HCT116 (cell line): ENCODE data around the gene UBE2E3. TPM values are rescaled to one million over a fixed set of nuclear protein-coding genes. Genes with fewer than 3 reads are reported as not detected.

Source experiments
- ATAC-seq: fragments of 200-7000 bp; cut with Tn5 transposase; 2 replicates; pipeline ENCODE4 v1.9.1; 2020; ENCODE audit warnings: mild to moderate bottlenecking, moderate library complexity
- BruUV-seq: library from RNA; stranded (reverse); fragments of 400-500 nt; replicated peaks from 2 replicates; lab custom pipeline; 2021; lab: Mats Ljungman, UMichigan
- CTCF ChIA-PET: fragments of 300-600 bp; sonication (Branson Sonifier 250); formaldehyde crosslinking; loops from one replicate; lab custom pipeline; 2021; ENCODE audit warnings: antibody characterized with exemption; lab: Charles Lee
- POLR2A ChIA-PET: fragments of 300-600, 350-600 bp; sonication (Branson Sonifier 250); formaldehyde crosslinking; loops from one replicate; lab custom pipeline; 2021; ENCODE audit warnings: antibody characterized with exemption; lab: Charles Lee
- RAD21 ChIA-PET, 2 experiments: fragments of 300-600 bp; sonication (Branson Sonifier 250); formaldehyde crosslinking; loops; one replicate each; lab custom pipeline; 2023; ENCODE audit warnings: low total read pairs in 2 of 2; ENCODE audit not compliant: uncharacterized antibody in 2 of 2, unreplicated experiment in 2 of 2, low non-redundant PET in 1 of 2; lab: Charles Lee
- DNase-seq: peaks from one replicate; pipeline ENCODE4 v3.0.0-alpha.2; 2010; ENCODE audit warnings: low read depth, low spot score
- H2AFZ ChIP-seq: fragments of 200-600 bp; shearing (Covaris generic), sonication (generic); 2 replicates; pipeline ENCODE4 v1.6.1; 2017; ENCODE audit warnings: low read depth, mixed run types, mixed read lengths, antibody characterized with exemption, low read length; ENCODE audit not compliant: poor library complexity, severe bottlenecking
- H3K27ac ChIP-seq: 2 replicates; pipeline ENCODE4 v1.5.1; 2012; ENCODE audit warnings: low read depth, low read length
- H3K27me3 ChIP-seq: fragments of 200-600 bp; sonication (generic); 2 replicates; pipeline ENCODE4 v1.6.1; 2016; ENCODE audit warnings: mixed run types, low read length, mixed read lengths; ENCODE audit not compliant: insufficient read depth
- H3K36me3 ChIP-seq, 2 experiments: fragments of 200-500 bp in 1 of 2; fragments of 200-600 bp in 1 of 2; sonication (Bioruptor generic) in 1 of 2; sonication (generic) in 1 of 2; 2 replicates each; pipeline versions ENCODE4 v1.5.1 to v1.6.1; 2014 to 2016; ENCODE audit warnings: low read length in 2 of 2, inconsistent platforms in 1 of 2, mixed read lengths in 1 of 2, mixed run types in 1 of 2; ENCODE audit not compliant: insufficient read depth in 2 of 2, control insufficient read depth in 1 of 2
- H3K4me1 ChIP-seq, 2 experiments: fragments of 200-600 bp in 1 of 2; sonication (generic) in 1 of 2; 2 replicates each; pipeline versions ENCODE4 v1.5.1 to v1.6.1; 2012 to 2017; ENCODE audit warnings: low read length in 2 of 2, inconsistent platforms in 1 of 2, mild to moderate bottlenecking in 1 of 2, mixed read lengths in 1 of 2, mixed run types in 1 of 2, moderate library complexity in 1 of 2; ENCODE audit not compliant: insufficient read depth in 2 of 2, control insufficient read depth in 1 of 2
- H3K4me2 ChIP-seq: fragments of 200-600 bp; sonication (generic); 2 replicates; pipeline ENCODE4 v1.6.1; 2017; ENCODE audit warnings: mixed run types, low read length, mixed read lengths
- H3K4me3 ChIP-seq, 2 experiments: fragments of 200-600 bp in 1 of 2; sonication (generic) in 1 of 2; replicated peaks in 1 of 2; 2 replicates each; pipeline ENCODE4 v1.5.1; 2011 to 2016; ENCODE audit warnings: low read length in 2 of 2, control low read depth in 1 of 2, low read depth in 1 of 2, mild to moderate bottlenecking in 1 of 2, mixed read lengths in 1 of 2, mixed run types in 1 of 2
- H3K79me2 ChIP-seq: fragments of 200-600 bp; sonication (generic); 2 replicates; pipeline ENCODE4 v1.6.1; 2017; ENCODE audit warnings: mild to moderate bottlenecking, mixed run types, low read length, moderate library complexity, mixed read lengths; ENCODE audit not compliant: insufficient read depth
- H3K9ac ChIP-seq: fragments of 200-600 bp; sonication (generic); 2 replicates; pipeline ENCODE4 v1.6.1; 2016; ENCODE audit warnings: low read length, mixed read lengths
- H3K9me2 ChIP-seq: fragments of 200-600 bp; sonication (generic), shearing (Covaris generic); 2 replicates; pipeline ENCODE4 v1.6.1; 2017; ENCODE audit warnings: mixed run types, mild to moderate bottlenecking, moderate library complexity; ENCODE audit not compliant: insufficient read depth
- H3K9me3 ChIP-seq, 2 experiments: fragments of 200-500 bp in 1 of 2; fragments of 200-600 bp in 1 of 2; sonication (Bioruptor generic) in 1 of 2; sonication (generic) in 1 of 2; 2 replicates each; pipeline ENCODE4 v1.6.1; 2014 to 2017; ENCODE audit warnings: low read length in 2 of 2, mixed read lengths in 2 of 2, inconsistent platforms in 1 of 2, low read depth in 1 of 2, mild to moderate bottlenecking in 1 of 2, mixed run types in 1 of 2, moderate library complexity in 1 of 2; ENCODE audit not compliant: control insufficient read depth in 1 of 2, insufficient read depth in 1 of 2
- H4K20me1 ChIP-seq: fragments of 200-600 bp; sonication (generic), shearing (Covaris generic); 2 replicates; pipeline ENCODE4 v1.6.1; 2017; ENCODE audit warnings: mixed run types, mild to moderate bottlenecking, moderate library complexity; ENCODE audit not compliant: insufficient read depth
- CBX3 ChIP-seq: IDR thresholded peaks from 2 replicates; pipeline ENCODE4 v1.6.1; 2012; ENCODE audit warnings: low read depth
- CEBPB ChIP-seq: IDR thresholded peaks from 2 replicates; pipeline ENCODE4 v1.6.1; 2012; ENCODE audit warnings: low read depth
- CTCF ChIP-seq, 3 experiments: fragments of 200-600 bp in 1 of 3; sonication (generic) in 1 of 3; IDR thresholded peaks in 2 of 3; conservative IDR thresholded peaks in 1 of 3; 2 replicates each; pipeline ENCODE4 v1.5.1; 2012 to 2017; ENCODE audit warnings: low read depth in 2 of 3, low read length in 2 of 3, antibody characterized with exemption in 1 of 3, borderline replicate concordance in 1 of 3, control low read depth in 1 of 3, mild to moderate bottlenecking in 1 of 3, mixed read lengths in 1 of 3, mixed run types in 1 of 3, moderate library complexity in 1 of 3; ENCODE audit not compliant: insufficient read depth in 1 of 3
- ELF1 ChIP-seq: IDR thresholded peaks from 2 replicates; pipeline ENCODE4 v1.6.1; 2012; ENCODE audit warnings: low read depth, borderline replicate concordance
- EZH2 ChIP-seq: fragments of 200-600 bp; sonication (generic); IDR thresholded peaks from 2 replicates; pipeline ENCODE4 v1.6.1; 2017; ENCODE audit warnings: antibody characterized with exemption, mixed run types
- EZH2phosphoT487 ChIP-seq: fragments of 200-600 bp; IDR thresholded peaks from 2 replicates; pipeline ENCODE4 v1.6.1; 2018; ENCODE audit warnings: antibody characterized with exemption, borderline replicate concordance
- FOSL1 ChIP-seq: IDR thresholded peaks from 2 replicates; pipeline ENCODE4 v1.6.1; 2012; ENCODE audit warnings: low read depth
- JUND ChIP-seq: IDR thresholded peaks from 2 replicates; pipeline ENCODE4 v1.6.1; 2012
- POLR2A ChIP-seq: IDR thresholded peaks from 2 replicates; pipeline ENCODE4 v1.7.0; 2011; ENCODE audit warnings: borderline replicate concordance; ENCODE audit not compliant: insufficient read depth, insufficient read length; ENCODE audit errors: extremely low read depth
- POLR2AphosphoS5 ChIP-seq: IDR thresholded peaks from 2 replicates; pipeline ENCODE4 v1.6.1; 2011; ENCODE audit warnings: mild to moderate bottlenecking, low read depth, low read length, moderate library complexity
- REST ChIP-seq: IDR thresholded peaks from 2 replicates; pipeline ENCODE4 v1.6.1; 2012; ENCODE audit warnings: low read depth
- SIN3A ChIP-seq: IDR thresholded peaks from 2 replicates; pipeline ENCODE4 v1.6.1; 2012; ENCODE audit warnings: low read depth
- SP1 ChIP-seq: IDR thresholded peaks from 2 replicates; pipeline ENCODE4 v1.6.1; 2012; ENCODE audit warnings: low read depth
- SRF ChIP-seq: IDR thresholded peaks from 2 replicates; pipeline ENCODE4 v1.6.1; 2012; ENCODE audit warnings: low read depth
- TCF7L2 ChIP-seq: IDR thresholded peaks from 2 replicates; pipeline ENCODE4 v1.7.0; 2011; ENCODE audit warnings: borderline replicate concordance, inconsistent platforms; ENCODE audit not compliant: insufficient read depth, insufficient read length; ENCODE audit errors: extremely low read depth
- YY1 ChIP-seq: IDR thresholded peaks from 2 replicates; pipeline ENCODE4 v1.6.1; 2011; ENCODE audit warnings: low read length, low read depth, moderate library complexity, mild to moderate bottlenecking; ENCODE audit not compliant: insufficient replicate concordance; ENCODE audit errors: extremely low read depth
- ZNF274 ChIP-seq: fragments of 200-500 bp; sonication (Bioruptor generic); IDR thresholded peaks from 2 replicates; pipeline ENCODE4 v1.6.1; 2014; ENCODE audit warnings: mild to moderate bottlenecking, low read depth, low read length, inconsistent platforms
- intact Hi-C: fragments of 100-400 bp; cut with micrococcal nuclease; formaldehyde crosslinking; loops from 2 replicates; pipeline ENCODE4 v1.10.0; 2022
- total RNA-seq: library from RNA; stranded (reverse); gene quantifications from one replicate; pipeline ENCODE4 v1.2.1, GENCODE V29; 2021; ENCODE audit not compliant: unreplicated experiment
- TF ChIP-seq, protein P1 (sequence below): IDR thresholded peaks from 2 replicates; pipeline ENCODE4 v1.6.1; 2012
- TF ChIP-seq, protein P2 (sequence below): IDR thresholded peaks from 2 replicates; pipeline ENCODE4 v1.6.1; 2011; ENCODE audit warnings: mild to moderate bottlenecking, low read length, moderate library complexity; ENCODE audit not compliant: insufficient replicate concordance; ENCODE audit errors: extremely low read depth
- TF ChIP-seq, protein P3 (sequence below): IDR thresholded peaks from 2 replicates; pipeline ENCODE4 v1.6.1; 2012

UBE2E3 gene
- total RNA-seq, 1 experiment from 2014 or later, result 64.2 TPM

GRCh38 chr2:180959787-180960186 lies 20.6 kb upstream of the UBE2E3 start:
- no peak overlapping the region for H3K4me3 ChIP-seq
- CTCF ChIA-PET, result no interaction called here
- BruUV-seq, result no TSS peak
- TF ChIP-seq CTCF (IDR thresholded peaks at IDR 0.05 in 2 of 3, conservative IDR thresholded peaks at IDR 0.05 in 1 of 3; ENCODE audit: borderline replicate concordance in 1 of 3, insufficient read depth in 1 of 3, low read depth in 2 of 3, low read length in 2 of 3), result no peak
- TF ChIP-seq CEBPB, result no peak
- TF ChIP-seq CBX3, result no peak
- no peak for TF ChIP-seq POLR2AphosphoS5
- TF ChIP-seq TCF7L2, result no peak
- TF ChIP-seq SP1, result no peak
- TF ChIP-seq ELF1, result no peak
- no peak for TF ChIP-seq SRF
- no peak for TF ChIP-seq YY1
- TF ChIP-seq, protein P1, sequence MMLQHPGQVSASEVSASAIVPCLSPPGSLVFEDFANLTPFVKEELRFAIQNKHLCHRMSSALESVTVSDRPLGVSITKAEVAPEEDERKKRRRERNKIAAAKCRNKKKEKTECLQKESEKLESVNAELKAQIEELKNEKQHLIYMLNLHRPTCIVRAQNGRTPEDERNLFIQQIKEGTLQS, result no peak
- no peak for TF ChIP-seq FOSL1
- TF ChIP-seq EZH2phosphoT487, result no peak
- no peak for TF ChIP-seq JUND
- TF ChIP-seq POLR2A, result no peak
- no peak for TF ChIP-seq REST
- TF ChIP-seq, protein P2, sequence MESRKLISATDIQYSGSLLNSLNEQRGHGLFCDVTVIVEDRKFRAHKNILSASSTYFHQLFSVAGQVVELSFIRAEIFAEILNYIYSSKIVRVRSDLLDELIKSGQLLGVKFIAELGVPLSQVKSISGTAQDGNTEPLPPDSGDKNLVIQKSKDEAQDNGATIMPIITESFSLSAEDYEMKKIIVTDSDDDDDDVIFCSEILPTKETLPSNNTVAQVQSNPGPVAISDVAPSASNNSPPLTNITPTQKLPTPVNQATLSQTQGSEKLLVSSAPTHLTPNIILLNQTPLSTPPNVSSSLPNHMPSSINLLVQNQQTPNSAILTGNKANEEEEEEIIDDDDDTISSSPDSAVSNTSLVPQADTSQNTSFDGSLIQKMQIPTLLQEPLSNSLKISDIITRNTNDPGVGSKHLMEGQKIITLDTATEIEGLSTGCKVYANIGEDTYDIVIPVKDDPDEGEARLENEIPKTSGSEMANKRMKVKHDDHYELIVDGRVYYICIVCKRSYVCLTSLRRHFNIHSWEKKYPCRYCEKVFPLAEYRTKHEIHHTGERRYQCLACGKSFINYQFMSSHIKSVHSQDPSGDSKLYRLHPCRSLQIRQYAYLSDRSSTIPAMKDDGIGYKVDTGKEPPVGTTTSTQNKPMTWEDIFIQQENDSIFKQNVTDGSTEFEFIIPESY, result no peak
- TF ChIP-seq EZH2, result no peak
- TF ChIP-seq, protein P3, sequence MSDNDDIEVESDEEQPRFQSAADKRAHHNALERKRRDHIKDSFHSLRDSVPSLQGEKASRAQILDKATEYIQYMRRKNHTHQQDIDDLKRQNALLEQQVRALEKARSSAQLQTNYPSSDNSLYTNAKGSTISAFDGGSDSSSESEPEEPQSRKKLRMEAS, result no peak
- TF ChIP-seq SIN3A, result no peak
- no peak for TF ChIP-seq ZNF274
- TF ChIP-seq, all 23 proteins: peak for 0
- Histone ChIP-seq H3K27me3 (no peaks in the 10 kb centered on the region), H3K27ac (no peak overlapping the region), H3K4me1 (no peaks in the 10 kb centered on the region), H3K9me3 (no peaks in the 10 kb centered on the region), H2AFZ (no peak overlapping the region), H3K9ac (no peak overlapping the region), H3K36me3 (no peaks in the 10 kb centered on the region), H4K20me1 (no peaks in the 10 kb centered on the region), H3K9me2 (no peaks in the 10 kb centered on the region), H3K4me2 (no peak overlapping the region), H3K79me2 (no peaks in the 10 kb centered on the region)
- intact Hi-C loops, result no loop called here
- ChIA-PET RAD21 (no interaction called here), POLR2A (no interaction called here)
- ATAC-seq, result no peak
- DNase-seq, result no peak
